NCI-H82 treated with DMSO at 0.1 percent for 48 hours (cell line): ENCODE data around the gene REEP2.
"Not testable (repeated sequence)": the region's sequence is repeated elsewhere in the genome, so short reads cannot be mapped to it uniquely, and the experiment has no call there.

Experiments
- DNase-seq: peaks from one replicate; lab custom pipeline; 2025; ENCODE audit not compliant: unreplicated experiment; lab: John Stamatoyannopoulos, UW

REEP2 gene

GRCh38 chr5:138438724-138439476 lies at the start of gene REEP2:
Gene REEP2, plus strand, starts transcription at chr5:138439057. Its CDS starts 152 bp downstream, at chr5:138439209.
- DNase-seq = no peak

DNA sequence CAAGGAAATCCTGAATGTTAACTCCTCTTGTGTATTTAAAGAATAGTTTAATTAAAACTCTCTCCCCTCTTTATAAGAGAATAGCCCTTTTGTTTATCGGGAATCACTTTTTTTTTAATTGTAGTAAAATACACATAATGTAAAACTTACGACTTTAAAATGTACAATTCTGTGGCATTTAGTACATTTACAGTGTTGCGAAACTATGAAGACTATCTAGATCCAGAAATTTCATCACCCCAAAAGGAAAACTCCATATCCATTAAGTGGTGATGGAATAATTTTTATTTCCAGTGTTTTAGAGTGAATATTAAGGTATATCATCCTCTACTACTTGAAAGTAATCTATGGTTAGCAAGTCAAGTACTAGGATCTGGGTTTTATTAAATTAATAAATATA lies 49.5 kb upstream of the REEP2 start:
- no peak for DNase-seq

DNA sequence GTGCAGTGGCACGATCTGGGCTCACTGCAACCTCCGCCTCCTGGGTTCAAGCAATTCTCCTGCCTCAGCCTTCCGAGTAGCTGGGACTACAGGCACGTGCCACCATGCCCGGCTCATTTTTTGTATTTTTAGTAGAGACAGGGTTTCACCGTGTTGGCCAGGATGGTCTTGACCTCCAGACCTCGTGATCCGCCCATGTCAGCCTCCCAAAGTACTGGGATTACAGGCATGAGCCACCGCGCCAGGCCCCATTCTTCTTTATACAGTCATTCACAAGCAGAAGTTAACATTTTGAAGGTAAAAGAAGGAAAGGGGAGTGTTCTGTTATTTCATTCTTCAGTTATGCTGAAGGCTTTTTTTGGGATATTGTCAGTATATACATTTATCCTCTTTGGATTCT lies 48.9 kb upstream of the REEP2 start:
- DNase-seq = not testable (repeated sequence)

- DNase-seq = no peak
Measured at GRCh38 chr5:138391859-138392386, 46.9 kb upstream of the REEP2 start.

DNA sequence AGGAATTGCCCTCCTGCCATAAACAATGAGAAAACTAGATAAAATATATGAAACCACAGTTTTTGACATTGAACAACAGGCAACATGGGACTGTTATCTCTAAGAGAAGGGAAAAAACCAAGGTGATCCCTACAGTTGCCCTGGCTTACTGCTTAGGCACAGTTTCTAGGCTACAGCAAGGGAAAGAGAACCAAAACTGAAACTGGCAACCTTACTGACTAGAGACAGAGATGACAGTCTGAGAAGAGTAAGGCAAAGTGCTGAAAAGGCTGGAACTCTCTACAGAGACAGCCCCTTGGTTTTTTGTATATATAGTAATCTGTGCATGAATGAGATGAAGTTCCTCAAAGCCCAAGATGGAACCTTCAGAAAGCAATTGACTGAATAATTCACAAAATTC lies 36.2 kb upstream of the REEP2 start:
- DNase-seq = no peak

DNA sequence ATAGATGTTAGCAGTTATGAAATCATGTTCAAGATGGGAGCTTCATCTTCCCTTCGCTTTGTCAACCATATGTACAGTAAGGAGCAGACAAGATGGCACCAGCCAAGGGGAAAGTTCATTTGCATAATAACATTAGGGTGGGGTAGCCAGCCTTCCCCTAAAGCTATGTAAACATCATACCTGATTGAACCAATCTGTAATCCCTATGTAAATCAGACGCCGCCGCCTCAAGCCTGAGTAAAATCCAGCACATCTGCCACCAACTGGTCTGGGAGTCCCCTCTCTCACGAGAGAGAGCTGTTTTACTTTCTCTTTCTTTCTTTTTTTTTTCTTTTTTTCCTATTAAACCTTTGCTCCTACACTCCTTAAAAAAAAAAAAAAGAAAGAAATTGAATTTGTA lies 30.8 kb upstream of the REEP2 start:
- DNase-seq = peak; percentile 90

DNA sequence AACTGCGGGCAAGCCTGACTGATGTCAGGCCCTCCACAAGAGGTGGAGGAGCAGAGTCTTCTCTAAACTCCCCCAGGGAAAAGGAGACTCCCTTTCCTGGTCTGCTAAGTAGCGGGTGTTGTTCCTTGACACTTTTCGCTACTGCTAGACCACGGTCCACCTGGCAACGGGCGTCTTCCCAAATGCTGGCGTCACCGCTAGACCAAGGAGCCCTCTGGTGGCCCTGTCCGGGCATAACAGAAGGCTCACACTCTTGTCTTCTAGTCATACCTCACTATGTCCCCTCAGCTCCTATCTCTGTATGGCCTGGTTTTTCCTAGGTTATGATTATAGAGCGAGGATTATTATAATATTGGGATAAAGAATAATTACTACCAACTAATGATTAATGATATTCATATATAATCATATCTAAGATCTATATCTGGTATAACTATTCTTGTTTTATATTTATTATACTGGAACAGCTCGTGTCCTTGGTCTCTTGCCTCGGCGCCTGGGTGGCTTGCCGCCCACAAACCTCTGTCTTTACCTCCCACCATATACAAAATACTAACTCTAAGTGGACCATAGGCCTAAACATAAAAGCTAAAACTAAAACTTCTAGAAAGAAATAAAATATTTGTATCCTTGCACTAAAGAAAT lies 27.7 kb upstream of the REEP2 start:
- not testable (repeated sequence) for DNase-seq

DNA sequence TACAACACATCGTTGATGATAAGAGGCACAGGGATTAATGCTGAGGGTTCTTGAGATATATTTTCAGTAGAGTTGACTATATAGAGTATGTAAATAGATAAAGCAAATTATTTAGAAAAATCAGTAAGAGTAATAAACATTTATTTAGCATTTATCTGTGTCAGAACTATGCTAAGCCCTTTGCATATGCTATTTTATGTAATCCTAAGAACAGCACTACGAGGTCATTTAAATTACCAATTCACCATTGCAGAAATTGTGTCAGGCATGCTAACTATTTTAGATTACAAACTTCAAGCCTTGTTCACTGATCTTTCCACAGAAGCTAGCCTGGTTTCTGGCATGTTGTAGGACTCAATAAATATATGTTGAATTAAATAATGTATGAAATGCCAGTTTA lies 20.4 kb upstream of the REEP2 start:
- no peak for DNase-seq

DNA sequence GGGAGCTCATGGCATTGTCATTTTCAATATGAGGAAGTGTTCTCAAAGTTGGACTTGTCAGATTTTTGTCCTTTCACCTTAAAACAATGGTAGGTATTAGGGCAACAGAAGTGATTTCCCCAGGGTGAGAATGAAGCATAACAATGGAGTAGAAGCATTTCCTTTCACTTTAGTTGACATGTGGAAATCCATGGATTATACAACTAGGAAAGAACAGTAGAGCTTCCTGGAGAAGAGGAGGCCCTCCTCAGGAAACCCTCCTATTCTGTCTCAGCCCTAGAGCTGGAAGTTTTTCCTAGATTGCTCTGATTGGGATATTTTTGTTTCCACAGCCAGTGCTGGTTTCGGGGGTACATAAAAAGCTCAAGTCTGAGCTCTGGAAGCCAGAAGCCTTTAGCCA lies 13.8 kb upstream of the REEP2 start:
- DNase-seq = no peak

GRCh38 chr5:138435943-138436342 lies 2.9 kb upstream of the REEP2 start:
- no peak for DNase-seq

DNA sequence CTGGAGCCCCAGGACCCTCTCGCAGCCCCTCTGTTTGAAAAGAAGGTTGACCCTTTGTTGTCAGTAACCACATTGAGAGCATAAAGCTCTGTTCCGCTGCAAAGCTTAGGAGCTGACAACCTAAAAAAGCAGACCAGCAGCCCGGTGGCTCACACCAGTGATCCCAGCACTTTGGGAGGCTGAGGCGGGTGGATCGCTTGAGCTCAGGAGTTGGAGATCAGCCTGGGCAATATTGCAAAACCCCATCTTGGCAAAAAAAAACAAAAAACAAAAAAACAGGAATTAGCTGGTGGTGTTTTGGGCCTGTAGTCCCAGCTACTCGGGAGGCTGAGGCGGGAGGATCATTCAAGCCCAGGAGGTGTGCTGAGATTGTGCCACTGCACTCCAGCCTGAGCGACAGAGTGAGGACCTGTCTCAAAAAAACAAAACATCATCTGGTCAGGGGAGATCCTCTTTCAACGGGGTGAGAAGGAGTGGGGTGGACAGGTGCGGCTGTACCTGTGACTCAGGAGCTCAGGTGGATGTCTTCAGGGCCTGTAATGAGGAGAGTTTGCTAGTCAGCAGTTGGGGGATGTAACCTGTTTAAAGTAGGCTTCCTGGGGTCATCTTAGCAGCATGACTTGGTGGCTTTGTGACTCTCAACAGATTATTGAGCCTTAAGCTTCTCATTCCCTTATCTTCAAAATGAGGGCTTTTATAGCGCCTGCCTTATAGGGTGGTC lies 694 bp upstream of the REEP2 start:
- no peak for DNase-seq

- no peak for DNase-seq
Measured at GRCh38 chr5:138439477-138440158, 761 bp downstream of the REEP2 start.

GRCh38 chr5:138440159-138441073 lies 1.6 kb downstream of the REEP2 start:
- DNase-seq = no peak

DNA sequence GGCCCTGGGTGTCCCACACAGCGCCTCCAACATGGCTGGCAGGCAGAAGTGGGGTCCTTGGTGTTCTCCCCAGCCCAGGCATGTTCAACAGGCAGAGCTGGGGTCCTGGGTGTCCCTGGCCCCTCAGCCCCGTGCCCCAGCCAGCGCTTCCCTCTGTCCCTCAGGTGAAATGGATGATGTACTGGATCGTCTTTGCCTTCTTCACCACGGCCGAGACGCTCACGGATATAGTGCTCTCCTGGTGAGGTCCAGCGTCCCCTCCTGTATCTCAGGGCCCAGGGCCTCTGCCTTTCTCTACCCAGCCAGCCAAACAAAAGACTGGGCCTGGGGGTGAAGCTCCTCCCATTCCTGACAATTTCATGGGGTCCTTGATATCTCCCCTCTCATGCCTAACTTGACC lies 2.4 kb downstream of the REEP2 start:
- DNase-seq = no peak

- no peak for DNase-seq
Measured at GRCh38 chr5:138444078-138444773, 5.4 kb downstream of the REEP2 start.

DNA sequence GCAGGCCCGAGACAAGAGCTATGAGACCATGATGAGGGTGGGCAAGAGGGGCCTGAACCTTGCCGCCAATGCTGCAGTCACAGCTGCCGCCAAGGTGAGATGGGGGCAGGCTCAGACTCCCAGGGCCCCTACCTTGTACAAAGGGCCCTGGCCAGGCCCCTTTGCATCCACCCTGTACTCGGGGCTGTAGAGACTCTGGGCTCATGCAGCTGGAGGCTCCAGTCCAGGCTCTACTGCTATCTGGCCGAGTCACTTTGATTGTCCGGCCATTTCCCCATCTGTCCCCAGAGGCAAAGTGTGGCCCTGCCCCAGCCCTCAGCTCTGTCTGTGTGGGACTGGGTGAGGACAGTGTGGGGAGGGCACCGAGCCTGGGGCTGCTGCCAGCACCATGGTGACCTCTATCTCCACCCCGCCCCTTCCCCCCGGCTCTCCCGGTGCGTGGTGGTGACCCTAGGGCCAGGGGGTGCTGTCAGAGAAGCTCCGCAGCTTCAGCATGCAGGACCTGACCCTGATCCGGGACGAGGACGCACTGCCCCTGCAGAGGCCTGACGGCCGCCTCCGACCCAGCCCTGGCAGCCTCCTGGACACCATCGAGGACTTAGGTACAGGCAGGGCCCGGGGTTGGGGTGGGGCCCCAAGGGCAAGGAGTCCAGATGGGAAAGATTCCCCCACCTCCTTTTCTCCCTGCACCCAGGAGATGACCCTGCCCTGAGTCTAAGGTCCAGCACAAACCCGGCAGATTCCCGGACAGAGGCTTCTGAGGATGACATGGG lies 6.1 kb downstream of the REEP2 start:
- no peak for DNase-seq

DNA sequence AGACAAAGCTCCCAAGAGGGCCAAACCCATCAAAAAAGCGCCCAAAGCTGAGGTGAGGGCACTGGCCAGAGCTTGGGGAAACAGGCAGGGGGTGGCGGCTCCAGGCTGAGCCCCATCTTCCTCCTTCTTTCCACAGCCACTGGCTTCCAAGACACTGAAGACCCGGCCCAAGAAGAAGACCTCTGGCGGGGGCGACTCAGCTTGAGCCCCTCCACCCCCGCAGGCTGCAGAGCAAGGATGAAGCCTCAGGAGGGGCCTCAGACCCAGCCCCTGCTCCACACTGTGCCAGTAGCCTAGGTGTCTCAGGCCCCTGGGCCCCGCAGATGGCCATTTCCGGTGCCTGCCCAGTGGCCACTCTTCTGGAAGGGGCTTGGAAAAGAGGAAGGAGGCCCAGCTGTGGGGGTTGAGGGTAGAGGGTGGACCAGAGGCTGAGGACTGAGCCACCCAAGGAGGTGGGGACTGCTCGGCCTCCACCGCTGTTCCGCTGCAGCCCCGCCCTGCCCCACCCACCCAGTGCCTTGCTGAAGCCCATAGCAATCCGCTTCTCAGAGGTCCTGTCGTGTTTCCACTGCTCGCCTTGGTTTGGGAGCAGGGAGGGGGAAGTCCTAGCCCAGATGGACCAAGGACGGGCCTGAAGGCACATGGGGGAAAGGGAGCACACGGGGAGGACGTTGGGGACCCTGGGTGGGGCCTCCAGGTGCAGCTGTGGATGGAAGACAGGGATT lies 6.9 kb downstream of the REEP2 start:
- no peak for DNase-seq

DNA sequence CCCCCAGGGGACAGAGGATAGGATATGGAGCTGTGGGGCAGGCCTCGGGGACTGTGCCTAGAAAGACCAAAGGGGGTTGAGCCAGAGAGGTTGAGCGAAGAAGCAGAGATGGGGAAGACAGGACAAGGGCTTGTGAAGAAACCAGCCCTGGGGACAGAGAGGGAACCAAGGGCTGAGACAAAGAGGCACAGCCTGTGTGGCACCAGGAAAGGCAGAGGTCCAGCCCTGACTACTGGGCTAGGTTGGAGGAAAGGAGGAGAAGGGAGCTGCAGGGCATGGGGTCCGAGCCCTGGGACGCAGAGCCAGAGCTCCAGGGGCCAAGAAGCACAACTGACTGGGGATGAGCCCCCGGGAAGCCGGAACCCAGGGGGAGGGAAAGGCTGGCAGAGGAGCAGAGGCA lies 9.2 kb downstream of the REEP2 start:
- DNase-seq = no peak
